ENCODE results near the gene OTOP2. TPM values are rescaled to one million over a fixed set of nuclear protein-coding genes. Genes with fewer than 3 reads are reported as not detected.

OTOP2 gene
- total and polyA plus RNA-seq, 2 experiments from 2014 or later: not detected

- H4K20me1 ChIP-seq (ENCODE audit: insufficient read depth): no peaks in the 10 kb centered on the region
Measured at GRCh38 chr17:74916136-74916850, 7.8 kb upstream of the OTOP2 start.

GRCh38 chr17:74916851-74917199 is 7.2 kb upstream of the OTOP2 start:
- WGBS, 2 experiments (ENCODE audit: low coverage in 1 of 2, low lambda C conversion rate in 2 of 2, missing lambda C conversion rate in 2 of 2): 70 to 81% methylated on average over 11 of the region's 11 CpGs
- in situ Hi-C loops (cut with MboI): no loop called here
- no peaks in the 10 kb centered on the region for H3K4me1 ChIP-seq (ENCODE audit: insufficient read depth)

More at GRCh38 chr17:74916136-74916850, 7.8 kb upstream of the OTOP2 start:
- DNase-seq: no peak
- H3K9ac ChIP-seq: no peak overlapping the region
- no peak for TF ChIP-seq EZH2phosphoT487 (IDR thresholded peaks at IDR 0.05; ENCODE audit: insufficient read depth, low read depth)
- TF ChIP-seq EZH2 (IDR thresholded peaks at IDR 0.05; ENCODE audit: insufficient read depth, poor library complexity, severe bottlenecking): no peak
- in situ Hi-C loops (cut with MboI): no loop called here
- no peaks in the 10 kb centered on the region for H3K9me2 ChIP-seq (ENCODE audit: insufficient read depth)
- no peak overlapping the region for H3K27ac ChIP-seq
- H3K27me3 ChIP-seq (replicated peaks; ENCODE audit: insufficient read depth): peaks cover 24% of the 10 kb centered on the region
- H3K79me2 ChIP-seq (ENCODE audit: insufficient read depth): no peaks in the 10 kb centered on the region
- 46 to 59% methylated on average over 10 to 12 of the region's 13 CpGs for WGBS, 2 experiments (ENCODE audit: low coverage in 1 of 2, low lambda C conversion rate in 2 of 2, missing lambda C conversion rate in 2 of 2)
- H3K9me3 ChIP-seq (ENCODE audit: low read depth): no peaks in the 10 kb centered on the region
- no peak overlapping the region for H3K4me3 ChIP-seq
- H3K4me2 ChIP-seq (ENCODE audit: unreplicated experiment): no peak overlapping the region
- H3F3A ChIP-seq (ENCODE audit: insufficient read depth): no peaks in the 10 kb centered on the region
- H3K36me3 ChIP-seq (ENCODE audit: low read depth): no peaks in the 10 kb centered on the region
- no peak overlapping the region for H2AFZ ChIP-seq
- no peaks in the 10 kb centered on the region for H3K4me1 ChIP-seq (ENCODE audit: insufficient read depth)

DNA sequence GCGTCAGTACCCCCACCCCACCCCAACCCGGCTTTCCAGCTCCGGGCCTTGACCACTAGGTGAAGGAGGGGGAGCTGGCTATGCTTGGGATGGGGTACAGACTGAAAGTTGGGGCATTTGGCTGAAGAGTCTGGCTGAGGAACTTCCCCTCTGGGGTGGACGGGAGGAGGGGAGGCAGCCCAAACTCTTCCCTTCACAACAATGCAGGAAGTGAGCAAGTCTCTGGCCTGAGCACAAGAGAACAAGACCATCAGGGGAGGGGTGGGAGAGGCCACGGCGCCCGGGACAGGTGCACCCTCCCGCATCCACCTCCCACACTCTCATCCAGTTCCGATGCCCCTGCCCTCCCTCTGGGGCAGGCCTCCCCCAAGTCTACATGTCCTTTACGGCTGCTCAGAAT is 6.6 kb upstream of the OTOP2 start:
- 54% methylated on average over 8 to 10 of the region's 10 CpGs for WGBS, 2 experiments (ENCODE audit: low coverage in 1 of 2, low lambda C conversion rate in 2 of 2, missing lambda C conversion rate in 2 of 2)
- Histone ChIP-seq H3K4me1 (ENCODE audit: insufficient read depth) (no peaks in the 10 kb centered on the region), H3K9ac (no peak overlapping the region), H3K36me3 (ENCODE audit: low read depth) (no peaks in the 10 kb centered on the region), H3K27me3 (replicated peaks; ENCODE audit: insufficient read depth) (peaks cover 29% of the 10 kb centered on the region), H3K79me2 (ENCODE audit: insufficient read depth) (no peaks in the 10 kb centered on the region), H3K9me3 (ENCODE audit: low read depth) (no peaks in the 10 kb centered on the region), H2AFZ (no peak overlapping the region), H3K4me3 (no peak overlapping the region), H4K20me1 (ENCODE audit: insufficient read depth) (no peaks in the 10 kb centered on the region), H3K4me2 (ENCODE audit: unreplicated experiment) (no peak overlapping the region), H3F3A (ENCODE audit: insufficient read depth) (no peaks in the 10 kb centered on the region), H3K9me2 (ENCODE audit: insufficient read depth) (no peaks in the 10 kb centered on the region), H3K27ac (no peak overlapping the region)
- TF ChIP-seq EZH2 (IDR thresholded peaks at IDR 0.05; ENCODE audit: insufficient read depth, poor library complexity, severe bottlenecking) (no peak), EZH2phosphoT487 (IDR thresholded peaks at IDR 0.05; ENCODE audit: insufficient read depth, low read depth) (no peak)
- in situ Hi-C loops (cut with MboI): no loop called here
- no peak for DNase-seq

More at GRCh38 chr17:74916851-74917199, 7.2 kb upstream of the OTOP2 start:
- Histone ChIP-seq H3F3A (ENCODE audit: insufficient read depth) (no peaks in the 10 kb centered on the region), H3K9me2 (ENCODE audit: insufficient read depth) (no peaks in the 10 kb centered on the region), H4K20me1 (ENCODE audit: insufficient read depth) (no peaks in the 10 kb centered on the region), H3K9ac (no peak overlapping the region), H2AFZ (no peak overlapping the region), H3K9me3 (ENCODE audit: low read depth) (no peaks in the 10 kb centered on the region), H3K79me2 (ENCODE audit: insufficient read depth) (no peaks in the 10 kb centered on the region), H3K4me2 (ENCODE audit: unreplicated experiment) (no peak overlapping the region), H3K4me3 (no peak overlapping the region), H3K27ac (no peak overlapping the region), H3K36me3 (ENCODE audit: low read depth) (no peaks in the 10 kb centered on the region), H3K27me3 (replicated peaks; ENCODE audit: insufficient read depth) (peaks cover 27% of the 10 kb centered on the region)
- no peak for TF ChIP-seq EZH2phosphoT487 (IDR thresholded peaks at IDR 0.05; ENCODE audit: insufficient read depth, low read depth)
- no peak for DNase-seq

- WGBS, 2 experiments (ENCODE audit: low coverage in 1 of 2, low lambda C conversion rate in 2 of 2, missing lambda C conversion rate in 2 of 2): 89 to 93% methylated on average over 5 of the region's 5 CpGs
- no peak overlapping the region for H3K4me2 ChIP-seq (ENCODE audit: unreplicated experiment)
Measured at GRCh38 chr17:74918906-74919305, 5.2 kb upstream of the OTOP2 start.

More at GRCh38 chr17:74918906-74919305, 5.2 kb upstream of the OTOP2 start:
- Histone ChIP-seq H3K27me3 (replicated peaks; ENCODE audit: insufficient read depth) (peaks cover 43% of the 10 kb centered on the region), H2AFZ (no peak overlapping the region), H3K79me2 (ENCODE audit: insufficient read depth) (no peaks in the 10 kb centered on the region), H3K9ac (no peak overlapping the region), H3K4me3 (no peak overlapping the region), H3K36me3 (ENCODE audit: low read depth) (no peaks in the 10 kb centered on the region), H3K9me3 (ENCODE audit: low read depth) (no peaks in the 10 kb centered on the region), H4K20me1 (ENCODE audit: insufficient read depth) (no peaks in the 10 kb centered on the region), H3K9me2 (ENCODE audit: insufficient read depth) (no peaks in the 10 kb centered on the region), H3K27ac (no peak overlapping the region), H3K4me1 (ENCODE audit: insufficient read depth) (no peaks in the 10 kb centered on the region), H3F3A (ENCODE audit: insufficient read depth) (no peaks in the 10 kb centered on the region)
- in situ Hi-C loops (cut with MboI): no loop called here
- TF ChIP-seq EZH2 (IDR thresholded peaks at IDR 0.05; ENCODE audit: insufficient read depth, poor library complexity, severe bottlenecking) (no peak), EZH2phosphoT487 (IDR thresholded peaks at IDR 0.05; ENCODE audit: insufficient read depth, low read depth) (no peak)
- no peak for DNase-seq
